IMR-90 (cell line): Measurements from ENCODE around the gene IGSF9B. TPM values are rescaled to one million over a fixed set of nuclear protein-coding genes. Genes with fewer than 3 reads are reported as not detected.

ENCODE experiments used
- ATAC-seq: fragments of 200-7000 bp; cut with Tn5 transposase; 2 replicates; pipeline ENCODE4 v1.9.1; 2020; ENCODE audit warnings: low read depth, mild to moderate bottlenecking, moderate library complexity
- BruUV-seq: library from RNA; stranded (reverse); fragments of 400-500 nt; replicated peaks from 2 replicates; lab custom pipeline; 2021; lab: Mats Ljungman, UMichigan
- CTCF ChIA-PET: fragments of 300-600 bp; formaldehyde crosslinking; extraction: SDS; loops from one replicate; lab custom pipeline; 2021; ENCODE audit warnings: antibody characterized with exemption; lab: Yijun Ruan, JAX
- POLR2A ChIA-PET: fragments of 300-600 bp; sonication (Branson Sonifier 250); formaldehyde crosslinking; loops from one replicate; lab custom pipeline; 2022; ENCODE audit warnings: antibody characterized with exemption; ENCODE audit not compliant: unreplicated experiment; lab: Charles Lee
- DNase-seq: peaks from one replicate; pipeline ENCODE4 v3.0.0; 2013
- H2AFZ ChIP-seq: replicated peaks from 2 replicates; pipeline ENCODE3; 2013; ENCODE audit warnings: low read length, mild to moderate bottlenecking; ENCODE audit not compliant: poor library complexity
- H2AK5ac ChIP-seq: 2 replicates; pipeline ENCODE4 v1.6.1; 2013; ENCODE audit warnings: low read depth, low read length, inconsistent platforms
- H2AK9ac ChIP-seq: replicated peaks from 2 replicates; pipeline ENCODE3; 2013; ENCODE audit warnings: mild to moderate bottlenecking, low read depth, low read length, moderate library complexity; ENCODE audit not compliant: poor library complexity
- H2BK120ac ChIP-seq: 2 replicates; pipeline ENCODE4 v1.6.1; 2013; ENCODE audit warnings: low read depth, low read length, inconsistent platforms
- H2BK15ac ChIP-seq: 3 replicates; pipeline ENCODE4 v1.6.1; 2013; ENCODE audit warnings: low read depth, low read length, inconsistent platforms
- H2BK20ac ChIP-seq: 2 replicates; pipeline ENCODE4 v1.6.1; 2013; ENCODE audit warnings: low read depth, mild to moderate bottlenecking, inconsistent platforms, low read length, moderate library complexity
- H2BK5ac ChIP-seq: 2 replicates; pipeline ENCODE4 v1.6.1; 2013; ENCODE audit warnings: mild to moderate bottlenecking, low read depth, low read length, inconsistent platforms; ENCODE audit not compliant: poor library complexity, severe bottlenecking
- H3K14ac ChIP-seq: replicated peaks from 2 replicates; pipeline ENCODE4 v1.6.1; 2013; ENCODE audit warnings: low read depth, low read length, inconsistent platforms
- H3K18ac ChIP-seq: 2 replicates; pipeline ENCODE4 v1.6.1; 2013; ENCODE audit warnings: low read depth, low read length, control low read depth
- H3K23ac ChIP-seq: 2 replicates; pipeline ENCODE4 v1.6.1; 2013; ENCODE audit warnings: low read depth, low read length, inconsistent platforms
- H3K27ac ChIP-seq: 2 replicates; pipeline ENCODE4 v1.5.1; 2013; ENCODE audit warnings: mild to moderate bottlenecking, control low read depth, low read length; ENCODE audit not compliant: insufficient read depth
- H3K27me3 ChIP-seq: 2 replicates; pipeline ENCODE4 v1.6.1; 2013; ENCODE audit warnings: low read length; ENCODE audit not compliant: control insufficient read depth, insufficient read depth
- H3K36me3 ChIP-seq: 2 replicates; pipeline ENCODE4 v1.6.1; 2013; ENCODE audit warnings: low read length, mixed read lengths; ENCODE audit not compliant: control insufficient read depth, insufficient read depth
- H3K4ac ChIP-seq: 2 replicates; pipeline ENCODE4 v1.6.1; 2013; ENCODE audit warnings: low read depth, low read length, inconsistent platforms
- H3K4me1 ChIP-seq: 2 replicates; pipeline ENCODE4 v1.6.1; 2013; ENCODE audit warnings: low read length, mixed read lengths; ENCODE audit not compliant: control insufficient read depth, insufficient read depth
- H3K4me2 ChIP-seq: 2 replicates; pipeline ENCODE4 v1.6.1; 2013; ENCODE audit warnings: low read depth, mild to moderate bottlenecking, control low read depth, low read length, moderate library complexity
- H3K4me3 ChIP-seq: 2 replicates; pipeline ENCODE4 v1.5.1; 2013; ENCODE audit warnings: low read depth, mild to moderate bottlenecking, control low read depth, low read length, moderate library complexity; ENCODE audit not compliant: insufficient read depth
- H3K56ac ChIP-seq: 2 replicates; pipeline ENCODE4 v1.6.1; 2013; ENCODE audit warnings: low read length, inconsistent platforms; ENCODE audit not compliant: insufficient read depth; ENCODE audit errors: extremely low read depth
- H3K79me1 ChIP-seq, 2 experiments: 2 replicates each; pipeline ENCODE4 v1.6.1; 2013; ENCODE audit warnings: low read length in 2 of 2, inconsistent platforms in 1 of 2, low read depth in 1 of 2
- H3K9ac ChIP-seq: 2 replicates; pipeline ENCODE4 v1.6.1; 2013; ENCODE audit warnings: low read depth, low read length, control low read depth
- H3K9me1 ChIP-seq: 2 replicates; pipeline ENCODE4 v1.6.1; 2013; ENCODE audit warnings: low read length, inconsistent platforms; ENCODE audit not compliant: insufficient read depth
- H3K9me3 ChIP-seq: 2 replicates; pipeline ENCODE4 v1.6.1; 2013; ENCODE audit warnings: low read length; ENCODE audit not compliant: control insufficient read depth, insufficient read depth
- H4K20me1 ChIP-seq: 2 replicates; pipeline ENCODE4 v1.6.1; 2013; ENCODE audit warnings: low read length, inconsistent platforms; ENCODE audit not compliant: insufficient read depth
- H4K5ac ChIP-seq: 2 replicates; pipeline ENCODE4 v1.6.1; 2013; ENCODE audit warnings: mild to moderate bottlenecking, low read depth, low read length, control low read depth
- H4K8ac ChIP-seq, 2 experiments: 2 replicates each; pipeline ENCODE4 v1.6.1; 2013; ENCODE audit warnings: low read depth in 2 of 2, low read length in 2 of 2, control low read depth in 1 of 2, inconsistent platforms in 1 of 2
- H4K91ac ChIP-seq: 2 replicates; pipeline ENCODE4 v1.6.1; 2013; ENCODE audit warnings: low read depth, low read length, inconsistent platforms; ENCODE audit not compliant: insufficient read depth
- BHLHE40 ChIP-seq: fragments of 150-350 bp; IDR thresholded peaks from 2 replicates; pipeline ENCODE4 v1.6.1; 2016; ENCODE audit warnings: mild to moderate bottlenecking, low read depth, low read length
- MAZ ChIP-seq: IDR thresholded peaks from 2 replicates; pipeline ENCODE4 v1.6.1; 2012; ENCODE audit warnings: low read depth, mild to moderate bottlenecking, low read length, improper control_type of control experiment, moderate library complexity, borderline replicate concordance
- MXI1 ChIP-seq: IDR thresholded peaks from 2 replicates; pipeline ENCODE4 v1.6.1; 2012; ENCODE audit warnings: low read depth, mild to moderate bottlenecking, low read length, moderate library complexity, borderline replicate concordance
- NFE2L2 ChIP-seq: fragments of 150-350 bp; IDR thresholded peaks from 2 replicates; pipeline ENCODE4 v1.6.1; 2016; ENCODE audit warnings: low read depth, mild to moderate bottlenecking, low read length
- POLR2A ChIP-seq: IDR thresholded peaks from 2 replicates; pipeline ENCODE4 v1.6.1; 2012; ENCODE audit warnings: mild to moderate bottlenecking, low read depth, low read length
- RAD21 ChIP-seq: IDR thresholded peaks from 2 replicates; pipeline ENCODE4 v1.6.1; 2012; ENCODE audit warnings: low read length, improper control_type of control experiment
- RCOR1 ChIP-seq: IDR thresholded peaks from 2 replicates; pipeline ENCODE4 v1.6.1; 2012; ENCODE audit warnings: mild to moderate bottlenecking, low read length, improper control_type of control experiment; ENCODE audit not compliant: insufficient replicate concordance
- RFX5 ChIP-seq: IDR thresholded peaks from 2 replicates; pipeline ENCODE4 v1.8.0; 2012; ENCODE audit warnings: low read depth, mild to moderate bottlenecking, low read length, moderate library complexity
- WGBS, 2 experiments: methylation state at CpG; one replicate each; pipeline versions ENCODE4 v1.1.5 to v1.1.7; 2013; ENCODE audit warnings: missing lambda C conversion rate in 2 of 2; ENCODE audit not compliant: insufficient read length in 1 of 2; ENCODE audit errors: extremely low coverage in 2 of 2; 5-methylcytosine and 5-hydroxymethylcytosine counted together
- dilution Hi-C: fragments of 300-500 bp; cut with HindIII; formaldehyde crosslinking; loops from one replicate; pipeline ENCODE4 v1.14.3; 2018; ENCODE audit warnings: low sequenced_read_pairs; ENCODE audit not compliant: unreplicated experiment
- in situ Hi-C: fragments of 300-500 bp; cut with MboI; formaldehyde crosslinking; loops from 3 replicates; pipeline ENCODE4 v1.14.3; 2019; ENCODE audit warnings: low sequenced_read_pairs, inconsistent platforms, mixed read lengths
- intact Hi-C: fragments of 100-400 bp; cut with micrococcal nuclease; formaldehyde crosslinking; loops from 2 replicates; pipeline ENCODE4 v1.10.0; 2022
- polyA plus RNA-seq, 3 experiments: library from polyadenylated mRNA; depleted of rRNA; stranded (reverse); fragments of >200 nt; gene quantifications; 2 replicates each; pipeline ENCODE4 v1.2.3, GENCODE V29; 2012; ENCODE audit warnings: low replicate concordance in 1 of 3
- total RNA-seq: library from RNA; depleted of rRNA; stranded (reverse); fragments of >200 nt; gene quantifications from 2 replicates; pipeline ENCODE4 v1.2.3, GENCODE V29; 2012
- TF ChIP-seq, protein P1 (sequence below): conservative IDR thresholded peaks from 2 replicates; pipeline ENCODE4 v1.5.1; 2012; ENCODE audit warnings: mild to moderate bottlenecking, low read depth, low read length, improper control_type of control experiment
- TF ChIP-seq, protein P2 (sequence below): fragments of 150-350 bp; IDR thresholded peaks from 2 replicates; pipeline ENCODE4 v1.6.1; 2017; ENCODE audit warnings: mild to moderate bottlenecking, antibody characterized with exemption, low read length, low read depth

Gene IGSF9B
- total and polyA plus RNA-seq, 2 of the 4 experiments (the other 2 are of a cell fraction), result under 0.01 to 0.10 TPM

GRCh38 chr11:133937015-133937414 lies 19.8 kb downstream of the IGSF9B start:
- Histone ChIP-seq H4K8ac (no peak overlapping the region), H2AK9ac (no peak overlapping the region), H3K4ac (no peak overlapping the region), H3K9me3 (no peaks in the 10 kb centered on the region; the same call in 1 of the 2 replicates), H2BK5ac (no peak overlapping the region), H2AK5ac (no peak overlapping the region), H3K79me1 (no peaks in the 10 kb centered on the region), H3K9me1 (no peaks in the 10 kb centered on the region), H4K20me1 (no peaks in the 10 kb centered on the region), H3K4me1 (no peaks in the 10 kb centered on the region), H4K5ac (no peak overlapping the region), H3K4me2 (no peak overlapping the region), H3K9ac (no peak overlapping the region), H3K27ac (no peak overlapping the region), H3K4me3 (no peak overlapping the region), H2BK120ac (no peak overlapping the region), H3K56ac (no peak overlapping the region), H3K27me3 (no peaks in the 10 kb centered on the region), H2BK20ac (no peak overlapping the region), H3K23ac (no peak overlapping the region), H2AFZ (no peak overlapping the region), H3K14ac (no peak overlapping the region), H4K91ac (no peak overlapping the region), H3K18ac (no peak overlapping the region), H2BK15ac (no peak overlapping the region), H3K36me3 (no peaks in the 10 kb centered on the region)
- ATAC-seq (no peak), DNase-seq (no peak)
- intact Hi-C loops (no loop called here), in situ Hi-C loops (no loop called here), dilution Hi-C loops (no loop called here)
- TF ChIP-seq BHLHE40, result no peak
- TF ChIP-seq, protein P1, sequence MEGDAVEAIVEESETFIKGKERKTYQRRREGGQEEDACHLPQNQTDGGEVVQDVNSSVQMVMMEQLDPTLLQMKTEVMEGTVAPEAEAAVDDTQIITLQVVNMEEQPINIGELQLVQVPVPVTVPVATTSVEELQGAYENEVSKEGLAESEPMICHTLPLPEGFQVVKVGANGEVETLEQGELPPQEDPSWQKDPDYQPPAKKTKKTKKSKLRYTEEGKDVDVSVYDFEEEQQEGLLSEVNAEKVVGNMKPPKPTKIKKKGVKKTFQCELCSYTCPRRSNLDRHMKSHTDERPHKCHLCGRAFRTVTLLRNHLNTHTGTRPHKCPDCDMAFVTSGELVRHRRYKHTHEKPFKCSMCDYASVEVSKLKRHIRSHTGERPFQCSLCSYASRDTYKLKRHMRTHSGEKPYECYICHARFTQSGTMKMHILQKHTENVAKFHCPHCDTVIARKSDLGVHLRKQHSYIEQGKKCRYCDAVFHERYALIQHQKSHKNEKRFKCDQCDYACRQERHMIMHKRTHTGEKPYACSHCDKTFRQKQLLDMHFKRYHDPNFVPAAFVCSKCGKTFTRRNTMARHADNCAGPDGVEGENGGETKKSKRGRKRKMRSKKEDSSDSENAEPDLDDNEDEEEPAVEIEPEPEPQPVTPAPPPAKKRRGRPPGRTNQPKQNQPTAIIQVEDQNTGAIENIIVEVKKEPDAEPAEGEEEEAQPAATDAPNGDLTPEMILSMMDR, result no peak
- no peak for TF ChIP-seq RAD21
- no peak for TF ChIP-seq RFX5
- TF ChIP-seq RCOR1, result no peak
- no peak for TF ChIP-seq POLR2A
- TF ChIP-seq MXI1, result no peak
- no peak for TF ChIP-seq MAZ
- TF ChIP-seq, protein P2, sequence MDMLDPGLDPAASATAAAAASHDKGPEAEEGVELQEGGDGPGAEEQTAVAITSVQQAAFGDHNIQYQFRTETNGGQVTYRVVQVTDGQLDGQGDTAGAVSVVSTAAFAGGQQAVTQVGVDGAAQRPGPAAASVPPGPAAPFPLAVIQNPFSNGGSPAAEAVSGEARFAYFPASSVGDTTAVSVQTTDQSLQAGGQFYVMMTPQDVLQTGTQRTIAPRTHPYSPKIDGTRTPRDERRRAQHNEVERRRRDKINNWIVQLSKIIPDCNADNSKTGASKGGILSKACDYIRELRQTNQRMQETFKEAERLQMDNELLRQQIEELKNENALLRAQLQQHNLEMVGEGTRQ, result no peak
- TF ChIP-seq NFE2L2, result no peak
- POLR2A ChIA-PET, result no interaction called here
- CTCF ChIA-PET, result no interaction called here
- 20% methylated on average over 1 of the region's 13 CpGs; no CpG with 5 or more reads in 1 of the 2 experiments for WGBS, 2 experiments
- BruUV-seq, result no TSS peak
